Stomach smooth muscle (tissue), 2 donors: Measurements from ENCODE around the gene B3GALNT1.

ENCODE experiments used
- H3K27ac ChIP-seq: one replicate; pipeline ENCODE4 v1.7.0; 2013; ENCODE audit warnings: mild to moderate bottlenecking, low read length, inconsistent platforms
- H3K27me3 ChIP-seq, 2 donors: one replicate each; pipeline ENCODE4 v1.7.0; 2013; ENCODE audit warnings: low read length in 2 of 2; ENCODE audit not compliant: insufficient read depth in 2 of 2, control insufficient read depth in 1 of 2
- H3K36me3 ChIP-seq, 2 donors: one replicate each; pipeline ENCODE4 v1.7.0; 2013; ENCODE audit warnings: low read length in 2 of 2; ENCODE audit not compliant: control insufficient read depth in 2 of 2, insufficient read depth in 2 of 2
- H3K4me1 ChIP-seq: one replicate; pipeline ENCODE4 v1.7.0; 2013; ENCODE audit warnings: low read length; ENCODE audit not compliant: control insufficient read depth, insufficient read depth
- H3K4me3 ChIP-seq, 2 donors: one replicate each; pipeline ENCODE4 v1.7.0; 2013; ENCODE audit warnings: low read length in 2 of 2
- H3K9ac ChIP-seq, 2 donors: one replicate each; pipeline ENCODE4 v1.7.0; 2013; ENCODE audit warnings: low read length in 2 of 2, mild to moderate bottlenecking in 1 of 2
- H3K9me3 ChIP-seq, 2 donors: one replicate each; pipeline ENCODE4 v1.7.0; 2013; ENCODE audit warnings: low read length in 2 of 2; ENCODE audit not compliant: control insufficient read depth in 2 of 2
- donor health status: healthy.
- donor health status: Pancreatic carcinoma.

B3GALNT1 gene

GRCh38 chr3:161104561-161105551, at the start of gene B3GALNT1:
Gene B3GALNT1, minus strand, starts transcription at chr3:161105349. Its CDS starts 18,595 bp downstream, at chr3:161086754.
- Histone ChIP-seq H3K9me3 (no peaks in the 10 kb centered on the region), H3K36me3 (peaks cover 6 to 11% of the 10 kb centered on the region in 2 donors), H3K9ac (peak within 1 kb of the TSS; percentile 74 to 80), H3K4me3 (peak within 1 kb of the TSS; percentile 82 to 91), H3K4me1 (peaks cover 7% of the 10 kb centered on the region), H3K27ac (peak within 1 kb of the TSS; percentile 46), H3K27me3 (no peaks in the 10 kb centered on the region)

GRCh38 chr3:161153480-161153879, 48.3 kb upstream of the B3GALNT1 start:
- Histone ChIP-seq H3K4me1 (no peaks in the 10 kb centered on the region), H3K9ac (no peak overlapping the region), H3K4me3 (no peak overlapping the region), H3K27ac (no peak overlapping the region), H3K36me3 (no peaks in the 10 kb centered on the region), H3K9me3 (no peaks in the 10 kb centered on the region), H3K27me3 (no peaks in the 10 kb centered on the region)

- Histone ChIP-seq H3K36me3 (no peaks in the 10 kb centered on the region), H3K27me3 (no peaks in the 10 kb centered on the region), H3K9me3 (no peaks in the 10 kb centered on the region), H3K27ac (no peak overlapping the region), H3K4me1 (no peaks in the 10 kb centered on the region), H3K4me3 (no peak overlapping the region), H3K9ac (no peak overlapping the region)
Measured at GRCh38 chr3:161150001-161150525, 44.9 kb upstream of the B3GALNT1 start.

- Histone ChIP-seq H3K9me3 (no peaks in the 10 kb centered on the region), H3K9ac (no peak overlapping the region), H3K27me3 (no peaks in the 10 kb centered on the region), H3K4me1 (no peaks in the 10 kb centered on the region), H3K27ac (no peak overlapping the region), H3K36me3 (no peaks in the 10 kb centered on the region), H3K4me3 (no peak overlapping the region)
Measured at GRCh38 chr3:161149529-161149928, 44.4 kb upstream of the B3GALNT1 start.

GRCh38 chr3:161148832-161149475, 43.8 kb upstream of the B3GALNT1 start:
- Histone ChIP-seq H3K9me3 (no peaks in the 10 kb centered on the region), H3K27ac (no peak overlapping the region), H3K9ac (no peak overlapping the region), H3K27me3 (no peaks in the 10 kb centered on the region), H3K36me3 (no peaks in the 10 kb centered on the region), H3K4me3 (no peak overlapping the region), H3K4me1 (no peaks in the 10 kb centered on the region)

GRCh38 chr3:161142486-161142885, 37.3 kb upstream of the B3GALNT1 start:
- H3K36me3 ChIP-seq: no peaks in the 10 kb centered on the region
- no peak overlapping the region for H3K9ac ChIP-seq
- no peaks in the 10 kb centered on the region for H3K9me3 ChIP-seq
- H3K4me3 ChIP-seq: no peak overlapping the region
- H3K4me1 ChIP-seq: no peaks in the 10 kb centered on the region
- H3K27ac ChIP-seq: no peak overlapping the region
- H3K27me3 ChIP-seq: no peaks in the 10 kb centered on the region

- Histone ChIP-seq H3K27me3 (no peaks in the 10 kb centered on the region), H3K4me1 (no peaks in the 10 kb centered on the region), H3K9me3 (no peaks in the 10 kb centered on the region), H3K4me3 (no peak overlapping the region), H3K9ac (no peak overlapping the region), H3K36me3 (no peaks in the 10 kb centered on the region), H3K27ac (no peak overlapping the region)
Measured at GRCh38 chr3:161139686-161140085, 34.5 kb upstream of the B3GALNT1 start.

GRCh38 chr3:161137260-161137659, 32.1 kb upstream of the B3GALNT1 start:
- Histone ChIP-seq H3K4me1 (no peaks in the 10 kb centered on the region), H3K27me3 (no peaks in the 10 kb centered on the region), H3K36me3 (no peaks in the 10 kb centered on the region), H3K4me3 (no peak overlapping the region), H3K27ac (no peak overlapping the region), H3K9me3 (no peaks in the 10 kb centered on the region), H3K9ac (no peak overlapping the region)

- Histone ChIP-seq H3K27me3 (no peaks in the 10 kb centered on the region), H3K9ac (no peak overlapping the region), H3K36me3 (no peaks in the 10 kb centered on the region), H3K9me3 (no peaks in the 10 kb centered on the region), H3K4me1 (no peaks in the 10 kb centered on the region), H3K4me3 (no peak overlapping the region), H3K27ac (no peak overlapping the region)
Measured at GRCh38 chr3:161132391-161132790, 27.2 kb upstream of the B3GALNT1 start.

- Histone ChIP-seq H3K36me3 (no peaks in the 10 kb centered on the region), H3K9me3 (peaks cover 2 to 7% of the 10 kb centered on the region in 2 donors), H3K4me1 (no peaks in the 10 kb centered on the region)
Measured at GRCh38 chr3:161126495-161126894, 21.3 kb upstream of the B3GALNT1 start.

More at GRCh38 chr3:161126495-161126894, 21.3 kb upstream of the B3GALNT1 start:
- Histone ChIP-seq H3K9ac (no peak overlapping the region), H3K4me3 (no peak overlapping the region), H3K27me3 (no peaks in the 10 kb centered on the region), H3K27ac (no peak overlapping the region)
